Chondrocyte (in vitro differentiated cells): ENCODE data around the gene LRCH3. TPM values are rescaled to one million over a fixed set of nuclear protein-coding genes. Genes with fewer than 3 reads are reported as not detected.

Source experiments
- DNase-seq: peaks from one replicate; pipeline ENCODE4 v3.0.0; 2021; ENCODE audit warnings: mixed read lengths, low spot score
- H3K27ac Mint-ChIP-seq: one replicate; pipeline ENCODE4 v1.8.0; 2021; ENCODE audit warnings: mild to moderate bottlenecking, moderate library complexity, mixed read lengths; ENCODE audit not compliant: unreplicated experiment
- H3K27me3 Mint-ChIP-seq: 2 replicates; pipeline ENCODE4 v1.8.0; 2021; ENCODE audit warnings: low read depth, mixed read lengths
- H3K36me3 Mint-ChIP-seq: 2 replicates; pipeline ENCODE4 v1.8.0; 2021; ENCODE audit warnings: low read depth, mixed read lengths
- H3K4me1 Mint-ChIP-seq: 2 replicates; pipeline ENCODE4 v1.8.0; 2021; ENCODE audit warnings: low read depth, mild to moderate bottlenecking, mixed read lengths
- H3K4me3 Mint-ChIP-seq: one replicate; pipeline ENCODE4 v1.8.0; 2021; ENCODE audit warnings: mild to moderate bottlenecking, moderate library complexity, mixed read lengths; ENCODE audit not compliant: unreplicated experiment
- H3K9me3 Mint-ChIP-seq: 2 replicates; pipeline ENCODE4 v1.8.0; 2021; ENCODE audit warnings: low read depth, mixed read lengths
- CTCF ChIP-seq: fragments of 200-600 bp; sonication (generic); IDR thresholded peaks from 2 replicates; pipeline ENCODE4 v1.5.0; 2021; ENCODE audit warnings: antibody characterized with exemption, mild to moderate bottlenecking, moderate library complexity
- total RNA-seq: library from RNA; stranded (reverse); gene quantifications from 3 replicates; pipeline ENCODE4 v1.2.1, GENCODE V29; 2021

Gene LRCH3
- total RNA-seq, 1 donor from 2014 or later: 49.8 TPM

GRCh38 chr3:197753263-197753662, 37.8 kb upstream of the LRCH3 start:
- H3K27ac Mint-ChIP-seq: peak overlapping the region; percentile 54
- H3K9me3 Mint-ChIP-seq: no peaks in the 10 kb centered on the region
- no peaks in the 10 kb centered on the region for H3K27me3 Mint-ChIP-seq
- TF ChIP-seq CTCF: peak; percentile 33
- H3K4me1 Mint-ChIP-seq: peaks cover 38% of the 10 kb centered on the region
- no peaks in the 10 kb centered on the region for H3K36me3 Mint-ChIP-seq
- DNase-seq: no peak
- H3K4me3 Mint-ChIP-seq: no peak overlapping the region

- no peak for DNase-seq
- peaks cover 19% of the 10 kb centered on the region for H3K4me1 Mint-ChIP-seq
- H3K27me3 Mint-ChIP-seq: no peaks in the 10 kb centered on the region
- no peaks in the 10 kb centered on the region for H3K36me3 Mint-ChIP-seq
- no peaks in the 10 kb centered on the region for H3K9me3 Mint-ChIP-seq
- H3K4me3 Mint-ChIP-seq: no peak overlapping the region
- TF ChIP-seq CTCF: no peak
- no peak overlapping the region for H3K27ac Mint-ChIP-seq
These were observed 34.4 kb upstream of the LRCH3 start for GRCh38 chr3:197756704-197757103.

GRCh38 chr3:197758512-197758911, 32.5 kb upstream of the LRCH3 start:
- Mint-ChIP-seq H3K9me3 (no peaks in the 10 kb centered on the region), H3K4me1 (peaks cover 8% of the 10 kb centered on the region), H3K27me3 (no peaks in the 10 kb centered on the region), H3K4me3 (no peak overlapping the region), H3K36me3 (peaks cover 2% of the 10 kb centered on the region), H3K27ac (no peak overlapping the region)
- TF ChIP-seq CTCF: no peak
- no peak for DNase-seq

GRCh38 chr3:197761784-197762183, 29.3 kb upstream of the LRCH3 start:
- DNase-seq: no peak
- TF ChIP-seq CTCF: no peak
- peaks cover 8% of the 10 kb centered on the region for H3K36me3 Mint-ChIP-seq
- no peaks in the 10 kb centered on the region for H3K4me1 Mint-ChIP-seq
- H3K27me3 Mint-ChIP-seq: no peaks in the 10 kb centered on the region
- no peak overlapping the region for H3K4me3 Mint-ChIP-seq
- no peak overlapping the region for H3K27ac Mint-ChIP-seq
- H3K9me3 Mint-ChIP-seq: no peaks in the 10 kb centered on the region

GRCh38 chr3:197775317-197775716, 15.7 kb upstream of the LRCH3 start:
- no peak for DNase-seq
- Mint-ChIP-seq H3K27ac (no peak overlapping the region), H3K4me3 (no peak overlapping the region), H3K36me3 (peaks cover 32% of the 10 kb centered on the region), H3K27me3 (no peaks in the 10 kb centered on the region), H3K9me3 (no peaks in the 10 kb centered on the region), H3K4me1 (no peaks in the 10 kb centered on the region)
- TF ChIP-seq CTCF: no peak
